HepG2 (cell line): Measurements from ENCODE around the gene ESF1. TPM values are rescaled to one million over a fixed set of nuclear protein-coding genes. Genes with fewer than 3 reads are reported as not detected.

Experiments used
- ATF3 ChIP-seq: sonication (generic); formaldehyde crosslinking; IDR thresholded peaks from 2 replicates; pipeline ENCODE4 v1.4.0; 2020; ENCODE audit warnings: missing genetic modification reagents
- ATF4 ChIP-seq, 2 experiments: fragments of 450-650 bp in 1 of 2; sonication (generic) in 1 of 2; formaldehyde crosslinking; IDR thresholded peaks; 2 replicates each; pipeline versions ENCODE4 v1.5.0 to v1.8.0; 2020 to 2022; ENCODE audit warnings: mild to moderate bottlenecking in 1 of 2, missing genetic modification reagents in 1 of 2
- DBP ChIP-seq: sonication (generic); formaldehyde crosslinking; IDR thresholded peaks from 2 replicates; pipeline ENCODE4 v1.4.0; 2020; ENCODE audit warnings: missing genetic modification reagents; ENCODE audit errors: not compliant biosample characterization
- HOXA9 ChIP-seq: sonication (generic); formaldehyde crosslinking; IDR thresholded peaks from 2 replicates; pipeline ENCODE4 v1.8.1; 2022; ENCODE audit warnings: missing genetic modification reagents, mild to moderate bottlenecking, moderate library complexity, borderline replicate concordance
- IKZF1 ChIP-seq: fragments of 450-650 bp; IDR thresholded peaks from 2 replicates; pipeline ENCODE4 v1.7.1; 2016
- JUN ChIP-seq: sonication (generic); formaldehyde crosslinking; IDR thresholded peaks from 2 replicates; pipeline ENCODE4 v1.4.0; 2020; ENCODE audit warnings: mild to moderate bottlenecking, missing genetic modification reagents
- KAT8 ChIP-seq: IDR thresholded peaks from 2 replicates; pipeline ENCODE4 v1.6.1; 2016; ENCODE audit warnings: missing genetic modification reagents, missing compliant biosample characterization
- MAFK ChIP-seq, 2 experiments: IDR thresholded peaks in 1 of 2; conservative IDR thresholded peaks in 1 of 2; 2 replicates each; pipeline ENCODE4 v1.6.1; 2011; ENCODE audit warnings: improper control_type of control experiment in 2 of 2, low read length in 2 of 2
- MED13 ChIP-seq: sonication (generic); formaldehyde crosslinking; IDR thresholded peaks from 2 replicates; pipeline ENCODE4 v1.5.0; 2020; ENCODE audit warnings: missing genetic modification reagents
- PAF1 ChIP-seq: IDR thresholded peaks from 2 replicates; pipeline ENCODE4 v1.6.1; 2016; ENCODE audit warnings: missing genetic modification reagents, missing compliant biosample characterization
- THYN1 ChIP-seq: sonication (generic); formaldehyde crosslinking; IDR thresholded peaks from 2 replicates; pipeline ENCODE4 v1.8.1; 2023; ENCODE audit warnings: low read depth, mild to moderate bottlenecking, moderate library complexity, missing genetic modification reagents, borderline replicate concordance
- U2AF2 ChIP-seq: fragments of 200-400 bp; formaldehyde crosslinking; IDR thresholded peaks from 2 replicates; pipeline ENCODE4 v1.6.1; 2017; ENCODE audit warnings: low read depth, mild to moderate bottlenecking, low read length
- ZBTB39 ChIP-seq: sonication (generic); formaldehyde crosslinking; IDR thresholded peaks from 2 replicates; pipeline ENCODE4 v1.5.0; 2020; ENCODE audit warnings: missing genetic modification reagents
- ZBTB42 ChIP-seq: sonication (generic); formaldehyde crosslinking; IDR thresholded peaks from 2 replicates; pipeline ENCODE4 v1.5.0; 2020; ENCODE audit warnings: mild to moderate bottlenecking, missing genetic modification reagents
- ZNF281 ChIP-seq: sonication (generic); formaldehyde crosslinking; IDR thresholded peaks from 2 replicates; pipeline ENCODE4 v1.4.0; 2020; ENCODE audit warnings: missing genetic modification reagents, borderline replicate concordance
- ZNF557 ChIP-seq: sonication (generic); formaldehyde crosslinking; IDR thresholded peaks from 2 replicates; pipeline ENCODE4 v1.4.0; 2020; ENCODE audit warnings: missing genetic modification reagents
- ZNF577 ChIP-seq: sonication (generic); formaldehyde crosslinking; IDR thresholded peaks from 2 replicates; pipeline ENCODE4 v1.4.0; 2020; ENCODE audit warnings: mild to moderate bottlenecking, low read depth, missing genetic modification reagents, borderline replicate concordance
- polyA plus RNA-seq, 8 experiments: library from polyadenylated mRNA; depleted of rRNA in 3 of 8; stranded (reverse) in 7 of 8; unstranded in 1 of 8; fragments of >200 nt; fragmentation: Illumina TruSeq in 4 of 8; extraction: Trizol in 4 of 8; gene quantifications; 2 replicates each; pipeline versions ENCODE4 v1.2.1 to v1.2.3, GENCODE V29; 2011 to 2016; ENCODE audit warnings: low read depth in 4 of 8, missing spikeins in 1 of 8, mixed read lengths in 1 of 8; ENCODE audit not compliant: insufficient read depth in 1 of 8
- total RNA-seq, 5 experiments: library from RNA; depleted of rRNA; stranded (reverse); fragments of >200 nt; fragmentation: Illumina TruSeq; extraction: Trizol; gene quantifications; 2 replicates each; pipeline ENCODE4 v1.2.3, GENCODE V29; 2016; ENCODE audit warnings: low read depth in 1 of 5

Gene ESF1
- total and polyA plus RNA-seq, 2 of the 13 experiments (the other 11 are each of a cell fraction or from before 2014, with no cell fraction given), result 7.3 to 66.9 TPM

GRCh38 chr20:13784271-13784892 lies 337 bp downstream of the ESF1 start (continued):
- TF ChIP-seq JUN (peak; percentile 86; the same call in 1 of the 2 replicates), ATF4 (CRISPR knock-in tag; IDR thresholded peaks at IDR 0.05) (0 out of 4 replicates have a peak, but pooled peaks have one; percentile 18 to 22), THYN1 (CRISPR knock-in tag) (0 out of 2 replicates have a peak, but pooled peaks have one; percentile 90), DBP (no peak), ZBTB42 (CRISPR knock-in tag) (no peak), ZNF577 (CRISPR knock-in tag) (no peak), U2AF2 (0 out of 2 replicates have a peak, but pooled peaks have one; percentile 81), ZBTB39 (CRISPR knock-in tag) (no peak), PAF1 (CRISPR knock-in tag) (no peak), ZNF281 (CRISPR knock-in tag) (no peak), MED13 (CRISPR knock-in tag) (no peak), ZNF557 (CRISPR knock-in tag) (no peak), KAT8 (CRISPR knock-in tag) (no peak), MAFK (conservative IDR thresholded peaks at IDR 0.05 in 1 of 2, IDR thresholded peaks at IDR 0.05 in 1 of 2; ENCODE audit: low read length in 2 of 2) (no peak), HOXA9 (CRISPR knock-in tag) (no peak; the same call in 1 of the 2 replicates), IKZF1 (no peak), ATF3 (CRISPR knock-in tag) (no peak)
